DND-41 (cell line): Measurements from ENCODE around the gene NEURL3.
A peak's percentile ranks its signal among the peaks of the same experiment; 100 is the strongest.

Source experiments
- ATAC-seq: fragments of 200-7000 bp; cut with Tn5 transposase; 3 replicates; pipeline ENCODE4 v1.9.1; 2021; ENCODE audit warnings: low read depth; ENCODE audit not compliant: insufficient read depth
- DNase-seq: peaks from one replicate; pipeline ENCODE4 v3.0.0-alpha.2; 2020
- H2AFZ ChIP-seq: 2 replicates; pipeline ENCODE4 v1.6.0; 2012; ENCODE audit warnings: low read depth, low read length
- H3K27ac ChIP-seq: 2 replicates; pipeline ENCODE4 v1.5.1; 2012; ENCODE audit warnings: low read length, inconsistent platforms
- H3K27me3 ChIP-seq: fragments of 200-600 bp; sonication (generic); 2 replicates; pipeline ENCODE4 v1.6.0; 2012; ENCODE audit warnings: low read length, mild to moderate bottlenecking, inconsistent platforms; ENCODE audit not compliant: insufficient read depth, poor library complexity
- H3K36me3 ChIP-seq: 2 replicates; pipeline ENCODE4 v1.5.1; 2012; ENCODE audit warnings: low read length, inconsistent platforms; ENCODE audit not compliant: insufficient read depth
- H3K4me1 ChIP-seq: 2 replicates; pipeline ENCODE4 v1.5.1; 2012; ENCODE audit warnings: mild to moderate bottlenecking, low read length; ENCODE audit not compliant: insufficient read depth
- H3K4me2 ChIP-seq: 2 replicates; pipeline ENCODE4 v1.6.0; 2012; ENCODE audit warnings: mild to moderate bottlenecking, moderate library complexity, low read length, inconsistent platforms; ENCODE audit not compliant: insufficient read depth
- H3K4me3 ChIP-seq, 2 experiments: fragments of 200-600 bp in 1 of 2; shearing (Covaris generic) in 1 of 2; 2 replicates each; pipeline ENCODE4 v1.5.1; 2012 to 2016; ENCODE audit warnings: inconsistent platforms in 2 of 2, low read length in 2 of 2, mild to moderate bottlenecking in 2 of 2, low read depth in 1 of 2, moderate library complexity in 1 of 2
- H3K79me2 ChIP-seq: 2 replicates; pipeline ENCODE4 v1.6.0; 2012; ENCODE audit warnings: low read length, inconsistent platforms; ENCODE audit not compliant: insufficient read depth
- H3K9ac ChIP-seq: 2 replicates; pipeline ENCODE4 v1.6.0; 2012; ENCODE audit warnings: low read depth, mild to moderate bottlenecking, inconsistent platforms, low read length, moderate library complexity
- H3K9me3 ChIP-seq: 2 replicates; pipeline ENCODE4 v1.5.1; 2012; ENCODE audit warnings: low read length, moderate library complexity, mild to moderate bottlenecking, inconsistent platforms; ENCODE audit not compliant: insufficient read depth, severe bottlenecking
- H4K20me1 ChIP-seq: 2 replicates; pipeline ENCODE4 v1.6.0; 2012; ENCODE audit warnings: low read length; ENCODE audit not compliant: insufficient read depth
- EZH2 ChIP-seq: IDR thresholded peaks from 3 replicates; pipeline ENCODE4 v1.6.1; 2012; ENCODE audit warnings: borderline replicate concordance, low read depth, mild to moderate bottlenecking, moderate library complexity, low read length, inconsistent platforms; ENCODE audit not compliant: severe bottlenecking
- TF ChIP-seq, protein P1 (sequence below): IDR thresholded peaks from 2 replicates; pipeline ENCODE4 v1.5.1; 2012; ENCODE audit warnings: borderline replicate concordance, low read length, moderate library complexity, mild to moderate bottlenecking; ENCODE audit not compliant: poor library complexity, severe bottlenecking; ENCODE audit errors: extremely low read depth

Gene NEURL3

GRCh38 chr2:96541398-96542152 is 36.4 kb upstream of the NEURL3 start:
- no peaks in the 10 kb centered on the region for H3K27me3 ChIP-seq
- no peak overlapping the region for H3K4me3 ChIP-seq
- peaks cover 36% of the 10 kb centered on the region for H3K4me1 ChIP-seq
- H3K79me2 ChIP-seq: peaks cover 72% of the 10 kb centered on the region
- ATAC-seq: no peak
- no peak overlapping the region for H3K4me2 ChIP-seq
- no peak overlapping the region for H3K9ac ChIP-seq
- H3K27ac ChIP-seq: no peak overlapping the region
- DNase-seq: no peak
- H3K36me3 ChIP-seq: peaks cover 35% of the 10 kb centered on the region
- no peaks in the 10 kb centered on the region for H3K9me3 ChIP-seq
- TF ChIP-seq EZH2: no peak
- TF ChIP-seq, protein P1, sequence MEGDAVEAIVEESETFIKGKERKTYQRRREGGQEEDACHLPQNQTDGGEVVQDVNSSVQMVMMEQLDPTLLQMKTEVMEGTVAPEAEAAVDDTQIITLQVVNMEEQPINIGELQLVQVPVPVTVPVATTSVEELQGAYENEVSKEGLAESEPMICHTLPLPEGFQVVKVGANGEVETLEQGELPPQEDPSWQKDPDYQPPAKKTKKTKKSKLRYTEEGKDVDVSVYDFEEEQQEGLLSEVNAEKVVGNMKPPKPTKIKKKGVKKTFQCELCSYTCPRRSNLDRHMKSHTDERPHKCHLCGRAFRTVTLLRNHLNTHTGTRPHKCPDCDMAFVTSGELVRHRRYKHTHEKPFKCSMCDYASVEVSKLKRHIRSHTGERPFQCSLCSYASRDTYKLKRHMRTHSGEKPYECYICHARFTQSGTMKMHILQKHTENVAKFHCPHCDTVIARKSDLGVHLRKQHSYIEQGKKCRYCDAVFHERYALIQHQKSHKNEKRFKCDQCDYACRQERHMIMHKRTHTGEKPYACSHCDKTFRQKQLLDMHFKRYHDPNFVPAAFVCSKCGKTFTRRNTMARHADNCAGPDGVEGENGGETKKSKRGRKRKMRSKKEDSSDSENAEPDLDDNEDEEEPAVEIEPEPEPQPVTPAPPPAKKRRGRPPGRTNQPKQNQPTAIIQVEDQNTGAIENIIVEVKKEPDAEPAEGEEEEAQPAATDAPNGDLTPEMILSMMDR: no peak
- peaks cover 63% of the 10 kb centered on the region for H4K20me1 ChIP-seq
- no peak overlapping the region for H2AFZ ChIP-seq

GRCh38 chr2:96540136-96540535 is 35.0 kb upstream of the NEURL3 start:
- no peak for DNase-seq
- Histone ChIP-seq H4K20me1 (peaks cover 55% of the 10 kb centered on the region), H3K27me3 (no peaks in the 10 kb centered on the region), H3K79me2 (peaks cover 62% of the 10 kb centered on the region), H3K4me3 (no peak overlapping the region), H3K9me3 (no peaks in the 10 kb centered on the region), H2AFZ (no peak overlapping the region), H3K9ac (no peak overlapping the region), H3K36me3 (peaks cover 25% of the 10 kb centered on the region), H3K4me1 (peaks cover 38% of the 10 kb centered on the region), H3K27ac (no peak overlapping the region), H3K4me2 (peak overlapping the region; percentile 91; the same call in 1 of the 2 replicates)
- no peak for ATAC-seq
- TF ChIP-seq EZH2: no peak
- TF ChIP-seq, protein P1: no peak

DNA sequence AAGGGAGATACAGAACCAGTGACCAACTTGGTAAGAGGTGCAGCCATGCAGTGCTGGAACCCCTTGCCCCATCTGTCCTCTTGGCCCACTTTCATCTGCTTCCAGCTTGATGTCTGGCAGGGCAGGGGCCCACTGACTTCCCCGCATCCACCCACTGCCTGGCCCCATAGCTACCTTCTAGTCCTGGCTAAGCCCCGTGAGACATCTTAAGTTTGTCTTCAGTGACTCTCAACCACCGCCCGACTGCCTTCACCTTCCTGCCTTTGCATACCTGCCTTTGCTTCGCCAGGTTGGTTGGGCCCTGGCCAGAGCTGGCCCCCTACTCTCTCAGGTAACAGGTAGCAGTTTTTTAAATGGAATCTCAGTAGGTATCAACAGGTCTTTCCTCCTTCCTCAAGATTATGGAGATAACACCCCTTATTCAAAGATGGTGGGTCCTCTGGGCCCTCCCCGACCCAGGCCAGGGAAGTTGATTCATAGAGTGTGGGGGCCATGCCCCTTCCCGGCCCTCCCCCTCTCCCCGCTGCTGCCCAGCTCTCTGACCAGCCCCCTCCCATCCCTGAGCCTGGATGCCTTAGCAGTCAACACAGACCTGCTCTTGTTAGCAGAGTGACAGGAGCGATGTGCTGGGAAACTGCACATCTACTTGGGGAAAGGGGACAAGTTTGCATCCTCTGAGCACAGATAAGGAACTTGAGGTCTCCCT is 34.2 kb upstream of the NEURL3 start:
- H4K20me1 ChIP-seq: peaks cover 55% of the 10 kb centered on the region
- peaks cover 38% of the 10 kb centered on the region for H3K4me1 ChIP-seq
- peak overlapping the region; percentile 91 for H3K4me2 ChIP-seq
- peaks cover 58% of the 10 kb centered on the region for H3K79me2 ChIP-seq
- 0 out of 3 replicates have a peak, but pooled peaks have one; percentile 0 for ATAC-seq
- no peak for DNase-seq
- H3K36me3 ChIP-seq: peaks cover 23% of the 10 kb centered on the region
- H3K9ac ChIP-seq: peak overlapping the region; percentile 84; the same call in 1 of the 2 replicates
- no peak for TF ChIP-seq EZH2
- TF ChIP-seq, protein P1: no peak
- H3K4me3 ChIP-seq: peak overlapping the region in 1 of 2 experiments; percentile 68; a peak in 2 of 4 replicates
- peak overlapping the region; percentile 76 for H3K27ac ChIP-seq
- H3K27me3 ChIP-seq: no peaks in the 10 kb centered on the region
- no peaks in the 10 kb centered on the region for H3K9me3 ChIP-seq
- H2AFZ ChIP-seq: no peak overlapping the region
